NCI-H1694 treated with DMSO at 0.1 percent for 48 hours (cell line): ENCODE data around the gene SLC44A5.
"Not testable (repeated sequence)": the region's sequence is repeated elsewhere in the genome, so short reads cannot be mapped to it uniquely, and the experiment has no call there.

ENCODE experiments used
- DNase-seq: peaks from one replicate; lab custom pipeline; 2025; lab: John Stamatoyannopoulos, UW

The SLC44A5 gene

DNA sequence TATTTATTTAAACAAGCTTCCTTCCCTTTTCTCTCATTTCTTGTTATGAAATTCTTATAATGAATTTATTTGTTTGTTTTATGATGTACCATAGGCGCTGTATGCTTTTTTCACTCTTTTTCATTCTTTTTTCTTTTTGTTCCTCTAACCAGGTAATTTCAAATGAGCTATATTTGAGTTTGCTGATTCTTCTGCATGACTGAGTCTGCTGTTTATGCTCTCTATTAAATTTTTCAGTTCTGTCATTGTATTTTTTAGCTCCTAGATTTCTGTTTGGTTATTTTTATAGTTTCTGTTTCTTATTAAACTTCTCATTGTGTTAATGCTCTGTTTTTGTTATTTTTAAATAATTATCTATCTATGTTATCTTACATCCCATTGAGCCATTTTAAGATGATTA is 244.3 kb downstream of the SLC44A5 start:
- DNase-seq, result no peak

DNA sequence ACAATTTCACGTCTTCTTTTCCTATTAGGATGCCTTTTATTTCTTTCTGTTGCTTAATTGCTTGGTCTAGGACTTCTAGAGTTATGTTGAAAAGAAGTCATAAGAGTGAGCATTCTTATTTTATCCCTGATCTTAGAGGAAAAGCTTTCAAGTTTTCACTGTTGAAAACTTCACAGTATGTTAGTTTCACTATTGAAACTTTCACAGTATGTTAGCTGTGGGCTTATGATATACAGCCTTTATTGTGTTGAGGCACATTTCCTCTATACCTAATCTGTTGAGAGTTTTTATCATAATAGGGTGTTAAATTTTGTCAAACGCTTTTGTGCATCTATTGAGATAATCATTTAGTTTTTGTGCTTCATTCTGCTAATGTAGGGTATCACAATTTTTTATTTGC is 249.7 kb downstream of the SLC44A5 start:
- DNase-seq, result no peak

DNA sequence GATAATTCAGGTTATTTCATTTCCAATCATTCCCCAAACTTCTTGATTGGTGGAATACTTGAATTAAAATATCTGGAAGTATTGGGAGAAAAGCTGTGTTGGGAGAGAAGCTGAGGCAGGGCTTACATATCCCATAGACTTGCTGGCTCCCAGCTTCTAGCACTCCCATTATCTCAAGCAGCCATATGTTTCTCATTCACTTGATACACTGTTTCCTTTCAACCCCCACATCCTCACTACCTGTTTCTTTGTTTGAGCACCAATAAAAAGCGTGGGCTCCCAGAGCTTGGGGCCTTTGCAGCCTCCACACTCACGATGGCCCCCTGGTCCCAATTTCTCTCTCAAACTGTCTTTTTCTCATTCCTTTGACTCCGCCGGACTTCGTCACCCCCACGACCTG is 256.6 kb downstream of the SLC44A5 start:
- DNase-seq, result not testable (repeated sequence)

DNA sequence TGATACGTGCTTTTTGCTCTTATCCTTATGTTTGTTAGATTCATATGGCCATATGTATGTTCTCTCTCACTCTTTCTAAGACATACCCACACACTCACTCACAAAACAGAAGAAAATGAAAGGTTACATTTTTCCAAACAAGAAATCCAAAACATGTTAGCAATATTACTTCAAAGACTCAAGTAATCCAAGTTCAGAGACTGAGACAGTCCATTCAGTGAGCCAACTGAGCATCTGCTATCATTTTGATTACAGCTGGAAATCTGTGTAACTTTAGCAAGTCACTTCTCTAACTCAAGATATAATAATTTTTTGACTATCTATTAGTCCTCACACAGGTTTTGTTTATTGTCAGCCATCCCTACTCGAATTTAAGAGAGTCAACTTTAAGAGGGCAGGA is 257.9 kb downstream of the SLC44A5 start:
- DNase-seq, result no peak

DNA sequence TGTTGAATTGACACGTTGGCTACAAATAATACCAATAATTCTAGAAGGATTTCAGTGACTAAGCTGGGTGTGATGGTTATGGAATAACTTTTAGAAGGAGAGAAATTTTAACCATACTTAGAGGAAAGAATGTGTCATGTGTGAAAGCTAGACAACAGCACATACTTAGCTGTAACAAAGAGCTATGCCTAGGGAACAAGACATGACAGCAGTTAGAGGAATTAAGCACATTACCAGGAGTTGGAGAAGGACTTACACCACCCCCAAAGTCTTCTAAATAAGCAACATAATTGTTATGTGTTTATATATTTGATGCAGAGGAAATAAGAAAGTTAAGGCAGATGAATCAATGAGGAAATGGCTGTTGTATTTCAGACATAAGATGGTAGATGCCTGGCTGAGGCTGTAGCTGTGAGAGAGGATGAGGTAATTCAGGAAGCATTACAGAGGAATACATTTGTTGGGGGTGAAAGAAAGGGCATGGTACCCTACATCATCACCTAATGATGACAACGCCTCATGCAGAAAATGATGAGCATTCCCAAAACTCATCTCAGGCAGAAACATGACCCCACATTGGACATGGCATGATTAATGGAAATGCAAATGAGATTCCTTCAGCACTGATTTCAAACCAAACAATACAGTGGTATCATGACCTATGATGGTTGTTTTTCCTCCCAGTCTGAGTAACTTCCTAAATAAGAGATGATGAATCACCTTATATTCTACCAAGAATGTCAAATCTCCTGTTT is 265.2 kb downstream of the SLC44A5 start:
- DNase-seq, result no peak

DNA sequence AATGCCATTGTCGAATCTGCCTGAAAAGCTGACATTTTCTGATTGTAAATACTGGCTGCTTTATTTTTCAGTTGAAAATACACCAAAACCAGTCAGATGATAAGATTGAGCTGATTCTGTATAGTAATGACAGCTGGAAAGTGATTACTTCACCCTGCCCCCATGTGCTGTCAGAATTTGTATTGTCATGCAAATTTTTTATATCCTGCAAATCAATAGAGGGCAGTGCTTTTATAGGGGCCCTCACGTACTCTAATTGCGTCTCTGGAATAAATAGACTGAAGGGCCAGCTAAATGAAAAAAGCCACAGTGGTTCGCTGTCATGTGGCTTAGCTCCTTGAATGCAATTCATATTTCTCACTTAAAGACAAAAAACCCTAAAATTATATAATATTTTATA is 268.1 kb downstream of the SLC44A5 start:
- DNase-seq, result no peak

DNA sequence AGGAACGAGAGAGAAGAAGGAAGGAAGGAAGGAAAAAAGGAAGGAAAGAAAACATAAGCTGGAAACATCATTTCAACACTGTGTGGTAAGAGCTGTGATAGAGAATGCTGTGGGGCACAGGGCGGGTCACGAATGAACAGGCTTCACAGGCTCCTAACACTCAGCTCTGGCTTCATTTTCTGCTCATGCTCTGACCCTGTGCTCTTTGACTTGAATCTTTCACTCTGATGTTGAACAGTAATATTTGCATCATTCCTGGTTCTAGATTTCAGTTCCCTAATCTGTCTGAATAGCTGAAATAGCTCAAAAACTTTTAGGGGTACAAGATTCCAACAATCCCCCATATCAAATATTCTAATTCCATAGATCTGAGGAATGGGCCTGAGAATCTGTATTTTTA is 269.4 kb downstream of the SLC44A5 start:
- DNase-seq, result no peak

DNA sequence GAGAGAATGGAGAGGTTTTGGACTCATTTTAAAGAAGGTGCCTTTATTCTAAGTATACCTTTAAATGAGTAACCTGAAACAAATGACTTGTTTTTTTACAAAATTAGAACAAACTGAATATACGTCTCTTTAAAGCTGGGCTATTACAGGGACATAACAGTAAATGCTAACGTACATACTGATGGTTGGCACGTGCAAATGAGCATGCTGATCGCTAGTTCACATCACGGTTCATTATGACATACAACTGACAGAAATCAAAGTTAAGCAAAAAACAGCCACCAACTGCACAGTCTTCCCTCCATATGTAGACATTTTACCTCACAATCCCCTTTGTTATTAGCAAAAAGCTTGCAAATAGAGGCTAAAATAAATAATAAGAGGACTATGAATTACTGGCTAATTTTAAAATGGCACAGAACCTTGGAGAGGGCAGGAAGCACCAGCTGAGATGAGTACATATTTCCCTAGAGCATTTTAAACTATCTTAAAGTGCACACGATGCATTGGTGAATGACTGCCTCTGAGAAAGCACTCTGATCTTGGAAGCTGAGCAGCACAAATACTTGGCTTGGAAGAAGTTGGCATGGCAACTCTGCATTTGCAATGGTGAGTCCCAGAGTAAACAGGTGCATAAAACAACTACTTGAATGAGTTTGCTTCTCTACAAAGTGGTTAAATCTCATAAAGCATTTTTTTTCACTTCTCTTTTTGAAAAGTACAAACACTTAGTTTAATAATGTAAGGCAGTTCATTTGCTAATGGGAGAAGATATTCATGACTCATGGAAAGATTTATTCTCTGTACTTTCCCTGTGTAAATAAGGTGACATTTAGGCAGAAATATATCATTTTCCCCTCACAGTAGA is 272.1 kb downstream of the SLC44A5 start:
- no peak for DNase-seq

DNA sequence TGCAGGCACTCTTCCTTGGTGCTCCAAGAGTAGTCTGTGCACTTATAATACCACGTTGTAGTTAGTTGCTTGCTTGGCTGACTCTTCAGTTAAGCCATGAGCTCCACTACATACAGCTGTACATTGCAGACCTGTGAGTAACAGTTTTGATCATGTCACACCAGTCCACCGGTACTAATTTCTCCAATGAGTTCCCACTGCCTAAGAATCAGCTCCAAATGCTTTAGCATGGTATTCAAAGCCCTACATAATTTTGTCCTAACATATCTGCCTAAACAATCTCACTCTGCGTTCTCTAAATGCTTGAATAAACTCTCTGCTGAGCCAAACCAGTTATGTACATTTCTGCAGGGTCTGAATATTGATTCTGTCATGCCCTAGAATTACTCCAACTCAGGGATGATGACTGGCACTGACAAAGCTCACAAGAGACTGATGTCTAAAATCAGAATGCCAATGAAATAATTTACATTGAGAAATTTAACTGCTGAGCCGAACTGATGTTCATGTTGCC is 276.0 kb downstream of the SLC44A5 start:
- DNase-seq, result no peak

DNA sequence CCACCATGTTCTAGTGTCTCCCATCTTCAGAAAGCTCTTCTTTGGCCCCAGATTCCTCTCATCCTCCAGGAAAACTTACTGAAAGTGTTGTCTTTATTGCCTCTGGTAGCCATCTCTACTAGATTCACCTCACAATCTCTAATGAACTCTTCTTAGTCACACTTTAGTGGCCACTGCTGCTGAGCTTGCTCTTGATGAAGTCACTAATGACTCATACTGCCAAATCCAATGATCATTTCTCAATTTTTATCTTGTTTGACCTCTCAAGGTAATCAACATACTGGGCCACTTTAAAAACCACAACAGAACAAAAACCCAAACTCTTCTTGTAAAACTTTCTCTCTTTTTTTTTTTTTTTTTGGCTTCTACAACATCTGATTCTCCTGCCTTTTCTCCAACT is 280.3 kb downstream of the SLC44A5 start:
- no peak for DNase-seq

DNA sequence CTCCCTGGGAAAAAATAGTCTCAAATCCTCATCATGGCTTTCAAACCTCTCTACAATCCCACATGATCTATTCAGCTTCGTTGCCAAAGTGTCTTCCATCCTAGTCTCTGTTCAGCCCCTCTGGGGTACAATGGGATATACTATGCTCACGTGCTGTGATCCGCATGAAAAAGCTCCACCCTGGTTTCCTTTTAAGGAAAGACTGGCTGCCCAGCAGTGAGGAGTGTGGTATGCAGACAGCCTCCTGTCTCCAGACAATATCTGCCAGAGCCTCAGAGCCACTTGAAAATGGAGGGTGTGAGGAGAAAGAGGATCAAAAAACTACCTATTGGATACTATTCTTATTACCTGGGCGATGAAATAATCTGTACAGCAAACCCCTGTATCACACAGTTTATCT is 282.2 kb downstream of the SLC44A5 start:
- no peak for DNase-seq

DNA sequence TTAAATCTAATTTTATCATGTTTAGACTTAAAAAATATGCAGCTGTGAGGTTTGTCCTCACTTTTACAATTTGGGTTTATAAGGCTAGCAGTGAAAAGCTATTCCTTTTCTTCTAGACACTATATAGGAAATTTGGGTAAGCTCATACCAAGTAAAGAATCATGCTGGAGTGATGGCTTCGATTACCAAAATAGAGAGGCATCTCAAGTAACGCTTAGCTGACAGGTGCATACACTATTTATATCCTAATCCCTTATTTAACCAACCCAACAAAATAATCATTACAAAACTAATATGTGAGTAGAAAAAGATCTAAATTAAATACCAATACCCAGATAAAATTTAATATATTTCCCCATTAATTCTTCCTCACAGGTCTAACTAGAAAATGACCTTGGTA is 283.5 kb downstream of the SLC44A5 start:
- no peak for DNase-seq

DNA sequence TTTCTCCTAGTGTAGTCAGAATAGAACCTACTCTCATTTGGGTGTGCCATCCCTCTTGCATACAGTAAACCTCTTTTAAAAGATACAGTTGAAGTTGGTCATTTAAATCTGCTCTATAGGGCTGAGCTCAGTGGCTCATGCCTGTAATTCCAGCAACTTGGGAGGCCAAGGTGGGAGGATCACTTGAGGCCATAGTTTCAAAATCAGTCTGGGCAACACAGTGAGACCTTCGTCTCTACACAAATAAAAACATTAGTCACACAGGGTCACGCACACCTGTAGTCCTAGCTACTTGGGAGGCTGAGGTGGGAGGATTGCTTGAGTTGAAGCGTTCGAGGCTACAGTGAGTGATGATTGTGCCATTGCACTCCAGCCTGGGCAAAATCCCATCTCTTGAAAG is 292.9 kb downstream of the SLC44A5 start:
- no peak for DNase-seq

DNA sequence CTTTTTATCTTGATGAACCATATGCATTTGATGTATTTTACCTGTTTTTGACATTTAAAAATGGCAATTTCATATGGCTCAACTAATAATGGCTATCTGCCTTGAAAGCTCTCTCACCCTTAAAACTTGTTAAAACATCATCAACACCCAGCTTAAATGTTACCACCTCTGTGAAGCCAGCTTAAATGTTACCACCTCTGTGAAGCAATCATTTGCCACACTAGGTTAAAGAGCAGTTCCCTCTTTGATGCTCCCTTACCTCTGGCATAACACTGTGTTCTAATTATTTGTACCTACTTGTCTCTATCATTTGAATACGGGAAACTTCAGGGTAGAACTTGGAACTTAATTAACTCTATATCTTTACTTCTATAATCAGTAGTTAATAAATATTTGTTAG is 294.7 kb downstream of the SLC44A5 start:
- DNase-seq, result no peak

DNA sequence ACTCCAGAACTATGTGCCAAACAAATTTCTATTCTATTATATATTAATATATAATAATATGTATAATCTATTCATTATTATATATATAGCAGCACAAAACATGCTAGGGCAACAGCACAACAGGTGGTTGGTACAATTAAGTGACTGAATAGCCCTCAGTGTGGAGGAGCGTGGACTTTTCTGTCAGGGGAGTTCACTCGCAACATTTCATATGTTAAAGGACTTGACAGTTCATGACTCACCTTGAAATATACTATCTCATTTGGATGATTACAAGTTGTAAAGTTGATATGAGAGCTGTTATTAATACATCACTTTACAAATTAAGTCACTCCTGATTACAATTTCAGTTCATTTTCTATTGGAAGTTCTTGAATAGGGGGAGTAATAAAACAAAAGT is 298.3 kb downstream of the SLC44A5 start:
- DNase-seq, result no peak

DNA sequence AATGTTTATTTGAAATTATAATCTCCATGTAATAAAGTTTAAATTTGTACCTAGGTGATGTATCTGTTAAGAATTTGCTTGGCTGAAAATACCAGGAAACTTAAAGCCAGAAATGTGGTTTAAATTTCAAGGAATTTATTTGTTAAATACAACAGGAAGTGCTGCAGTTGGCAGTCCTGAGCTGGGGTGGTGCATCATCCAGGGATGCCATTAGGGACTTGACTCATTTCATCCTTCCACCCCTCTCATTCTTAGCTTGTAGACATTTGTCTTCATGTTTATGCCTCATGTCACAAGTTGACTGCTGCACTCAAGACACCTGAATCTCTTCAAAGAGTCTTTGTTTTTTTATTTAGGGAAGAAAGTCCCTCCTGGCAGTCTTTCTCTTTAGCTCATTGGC is 300.8 kb downstream of the SLC44A5 start:
- no peak for DNase-seq

DNA sequence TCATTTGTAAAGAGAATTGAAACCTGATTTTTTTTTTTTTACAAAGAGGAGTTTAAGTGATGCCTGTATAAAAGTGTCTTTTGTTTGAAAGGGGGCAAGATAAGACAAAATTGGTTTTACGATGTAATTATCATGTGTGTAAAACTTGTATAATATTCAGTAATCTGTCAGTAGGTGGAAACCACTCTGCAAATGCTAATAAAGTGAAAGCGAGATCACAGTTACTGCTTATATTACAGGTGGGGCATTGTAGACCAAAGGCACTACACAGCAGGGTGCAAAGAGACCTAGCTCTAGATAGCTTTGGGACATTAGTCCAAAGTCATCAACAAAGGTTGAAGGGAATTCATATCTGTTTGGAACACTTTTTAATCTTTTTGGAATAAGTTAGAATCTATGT is 302.5 kb downstream of the SLC44A5 start:
- no peak for DNase-seq

DNA sequence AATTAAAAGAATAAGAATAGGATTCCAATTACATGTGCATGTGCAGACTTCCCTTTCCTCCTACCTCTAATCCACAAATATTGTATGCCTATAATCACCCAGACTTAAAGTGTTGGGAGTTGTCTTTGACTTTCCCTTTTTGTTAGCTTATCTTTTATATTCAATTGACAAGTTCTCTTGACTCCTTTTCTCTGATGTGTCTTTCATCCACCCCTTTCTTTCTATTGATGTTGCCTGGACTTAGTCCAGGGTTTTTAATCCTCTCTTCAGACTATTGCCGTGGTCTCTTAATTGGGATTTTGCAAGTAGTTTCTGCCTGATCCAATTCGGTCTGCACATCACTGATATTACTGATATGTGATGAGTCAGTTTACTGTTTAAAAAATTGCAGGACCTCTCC is 305.9 kb downstream of the SLC44A5 start:
- DNase-seq, result no peak

DNA sequence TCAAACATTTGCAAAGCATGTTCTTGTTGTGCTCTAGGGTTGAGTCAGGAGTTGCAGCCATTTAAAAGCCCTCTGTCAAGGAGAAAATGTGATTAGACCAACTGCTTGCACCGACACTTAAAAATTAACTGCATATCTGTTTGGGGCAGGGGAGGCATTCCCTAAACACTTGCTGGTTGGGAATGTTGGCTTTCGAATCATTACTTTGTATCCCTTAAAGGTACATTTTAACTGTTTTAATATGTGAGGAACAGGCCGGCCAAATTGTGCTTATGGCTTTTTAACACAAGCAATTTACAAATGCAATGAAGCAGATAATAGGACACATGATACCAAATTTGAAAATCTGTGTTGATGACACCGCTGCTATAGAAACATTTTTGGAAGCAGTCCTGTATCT is 317.6 kb downstream of the SLC44A5 start:
- DNase-seq, result peak; percentile 57

DNA sequence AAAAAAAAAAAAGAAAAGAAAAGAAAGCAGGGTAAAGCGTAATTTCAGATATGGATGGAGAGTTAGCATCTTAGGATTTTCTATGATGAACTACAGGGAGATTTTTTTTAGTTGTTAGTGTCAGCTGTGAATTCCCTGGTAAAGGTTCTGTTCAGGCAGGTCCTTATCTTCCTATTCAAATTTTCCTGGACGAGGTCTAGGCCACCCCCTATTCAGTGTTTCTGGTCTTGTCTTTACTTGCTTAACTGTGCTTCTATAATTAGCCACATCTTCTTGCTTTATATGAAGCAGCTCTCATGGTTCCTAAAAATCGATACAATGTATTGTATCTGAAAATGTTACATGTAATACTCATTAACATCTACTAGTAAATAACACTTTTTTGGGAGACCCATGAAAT is 318.9 kb downstream of the SLC44A5 start:
- no peak for DNase-seq

DNA sequence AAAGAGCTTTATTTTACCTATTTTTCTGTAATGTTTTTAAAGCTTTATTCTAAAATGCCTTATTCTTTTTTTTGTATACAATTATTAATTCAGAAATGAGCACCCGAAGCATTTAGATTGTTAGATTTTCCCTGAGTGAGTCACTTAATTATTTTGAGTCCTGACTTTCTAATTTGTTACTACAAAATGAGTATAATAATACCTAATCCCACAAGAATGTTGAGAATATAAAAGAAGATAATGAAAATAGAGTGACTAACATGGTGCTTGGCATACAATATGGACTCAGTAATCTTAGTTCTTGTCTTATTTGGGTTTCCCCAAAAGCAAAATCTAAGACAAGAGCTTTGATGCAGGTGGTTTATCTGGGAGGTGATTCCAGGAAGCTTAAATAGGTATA is 334.5 kb downstream of the SLC44A5 start:
- DNase-seq, result no peak

DNA sequence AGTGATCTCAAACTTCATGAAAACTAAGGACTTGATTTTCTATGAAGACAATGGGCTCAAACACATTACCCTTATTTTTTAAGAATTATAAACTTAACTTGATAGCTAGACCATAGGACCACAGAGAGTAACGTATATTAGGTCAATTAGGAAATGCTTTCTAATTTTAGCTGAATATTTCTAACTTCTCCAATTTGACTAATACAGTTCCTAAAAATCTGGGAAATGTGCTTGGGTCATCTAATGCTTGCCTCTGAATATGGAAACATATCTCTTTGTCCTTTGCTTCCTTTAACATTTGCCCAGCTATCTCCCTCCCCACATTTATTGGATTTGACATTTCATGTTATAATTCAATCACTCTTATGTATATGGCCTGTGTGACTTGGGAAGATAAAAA is 335.3 kb downstream of the SLC44A5 start:
- DNase-seq, result no peak

DNA sequence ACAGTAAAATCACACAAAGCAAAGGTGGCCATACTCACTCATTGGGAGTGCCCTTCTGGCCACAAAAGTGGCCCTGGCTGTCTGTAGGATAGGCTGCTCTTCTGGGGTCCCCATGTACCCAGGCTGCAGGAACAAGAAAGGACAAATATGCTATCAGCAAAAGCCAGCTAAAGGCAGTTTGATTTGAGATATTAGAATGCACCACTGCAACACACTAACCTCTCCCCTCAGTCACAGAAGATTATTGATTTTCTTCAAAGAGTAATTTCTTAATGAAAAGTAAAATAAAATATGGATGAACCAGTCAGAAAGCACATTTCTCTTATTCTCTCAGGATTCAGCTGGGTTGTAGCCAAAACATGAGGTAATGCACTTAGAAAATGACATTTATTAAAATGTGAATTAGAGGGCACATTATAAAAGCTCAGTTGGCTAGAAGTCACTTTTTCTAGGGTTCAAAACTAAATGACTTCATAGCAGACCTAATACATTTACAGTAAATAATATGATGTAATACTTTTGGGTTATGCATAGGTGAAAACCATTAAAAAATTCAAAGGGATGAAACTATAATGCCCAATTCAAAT is 335.9 kb downstream of the SLC44A5 start:
- DNase-seq, result no peak
